Loucy (cell line): ENCODE results near the gene FOXE3.

ENCODE experiments used
- EZH2phosphoT487 ChIP-seq: fragments of 200-600 bp; IDR thresholded peaks from 2 replicates; pipeline ENCODE4 v1.6.1; 2018; ENCODE audit warnings: antibody characterized with exemption, mild to moderate bottlenecking, moderate library complexity, borderline replicate concordance
- TF ChIP-seq, protein P1 (sequence below): fragments of 200-600 bp; sonication (generic); conservative IDR thresholded peaks from 2 replicates; pipeline ENCODE4 v1.5.1; 2014; ENCODE audit warnings: mild to moderate bottlenecking, antibody characterized with exemption, low read length

GRCh38 chr1:47385020-47385419 lies 31.1 kb upstream of the FOXE3 start:
- TF ChIP-seq, protein P1, sequence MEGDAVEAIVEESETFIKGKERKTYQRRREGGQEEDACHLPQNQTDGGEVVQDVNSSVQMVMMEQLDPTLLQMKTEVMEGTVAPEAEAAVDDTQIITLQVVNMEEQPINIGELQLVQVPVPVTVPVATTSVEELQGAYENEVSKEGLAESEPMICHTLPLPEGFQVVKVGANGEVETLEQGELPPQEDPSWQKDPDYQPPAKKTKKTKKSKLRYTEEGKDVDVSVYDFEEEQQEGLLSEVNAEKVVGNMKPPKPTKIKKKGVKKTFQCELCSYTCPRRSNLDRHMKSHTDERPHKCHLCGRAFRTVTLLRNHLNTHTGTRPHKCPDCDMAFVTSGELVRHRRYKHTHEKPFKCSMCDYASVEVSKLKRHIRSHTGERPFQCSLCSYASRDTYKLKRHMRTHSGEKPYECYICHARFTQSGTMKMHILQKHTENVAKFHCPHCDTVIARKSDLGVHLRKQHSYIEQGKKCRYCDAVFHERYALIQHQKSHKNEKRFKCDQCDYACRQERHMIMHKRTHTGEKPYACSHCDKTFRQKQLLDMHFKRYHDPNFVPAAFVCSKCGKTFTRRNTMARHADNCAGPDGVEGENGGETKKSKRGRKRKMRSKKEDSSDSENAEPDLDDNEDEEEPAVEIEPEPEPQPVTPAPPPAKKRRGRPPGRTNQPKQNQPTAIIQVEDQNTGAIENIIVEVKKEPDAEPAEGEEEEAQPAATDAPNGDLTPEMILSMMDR, result no peak
- no peak for TF ChIP-seq EZH2phosphoT487
